ENCODE measurements around the gene IRX4.

The IRX4 gene

GRCh38 chr5:1880377-1881025, 2.2 kb downstream of the IRX4 start:
- Histone ChIP-seq H3K27me3 (replicated peaks; ENCODE audit: insufficient read depth, low read length) (peaks cover 24% of the 10 kb centered on the region), H3K4me1 (ENCODE audit: low read length) (no peaks in the 10 kb centered on the region), H3K4me2 (ENCODE audit: low read depth, low read length) (no peak overlapping the region), H3K79me2 (ENCODE audit: low read length) (no peaks in the 10 kb centered on the region), H3K9me3 (replicated peaks; ENCODE audit: insufficient read depth, low read length) (no peaks in the 10 kb centered on the region), H3K9me2 (replicated peaks; ENCODE audit: insufficient read depth, low read length) (no peaks in the 10 kb centered on the region), H3K4me3 (ENCODE audit: low read length) (no peak overlapping the region), H3F3A (ENCODE audit: insufficient read depth, low read length) (no peaks in the 10 kb centered on the region), H3K27ac (ENCODE audit: low read length) (no peak overlapping the region), H3K36me3 (replicated peaks; ENCODE audit: insufficient read depth, low read length) (no peaks in the 10 kb centered on the region), H4K20me1 (ENCODE audit: insufficient read depth, low read length) (no peaks in the 10 kb centered on the region), H3K9ac (ENCODE audit: low read length) (no peak overlapping the region), H2AFZ (ENCODE audit: low read length) (no peak overlapping the region)
- no peak for DNase-seq
- TF ChIP-seq EZH2 (optimal IDR thresholded peaks at IDR 0.05; ENCODE audit: low read depth, low read length), result no peak
- no peak for TF ChIP-seq CTCF (IDR thresholded peaks at IDR 0.05; ENCODE audit: low read length)
- TF ChIP-seq EZH2phosphoT487 (IDR thresholded peaks at IDR 0.05; ENCODE audit: low read length), result no peak

- Histone ChIP-seq H3K4me1 (ENCODE audit: low read length) (no peaks in the 10 kb centered on the region), H3K36me3 (replicated peaks; ENCODE audit: insufficient read depth, low read length) (no peaks in the 10 kb centered on the region), H4K20me1 (ENCODE audit: insufficient read depth, low read length) (no peaks in the 10 kb centered on the region), H3K9me2 (replicated peaks; ENCODE audit: insufficient read depth, low read length) (no peaks in the 10 kb centered on the region), H3K9ac (ENCODE audit: low read length) (no peak overlapping the region), H3K9me3 (replicated peaks; ENCODE audit: insufficient read depth, low read length) (no peaks in the 10 kb centered on the region), H3K4me3 (ENCODE audit: low read length) (no peak overlapping the region), H3K27ac (ENCODE audit: low read length) (no peak overlapping the region), H3F3A (ENCODE audit: insufficient read depth, low read length) (no peaks in the 10 kb centered on the region), H3K4me2 (ENCODE audit: low read depth, low read length) (no peak overlapping the region), H2AFZ (ENCODE audit: low read length) (no peak overlapping the region), H3K79me2 (ENCODE audit: low read length) (no peaks in the 10 kb centered on the region), H3K27me3 (replicated peaks; ENCODE audit: insufficient read depth, low read length) (peaks cover 29% of the 10 kb centered on the region)
- no peak for DNase-seq
- no peak for TF ChIP-seq EZH2phosphoT487 (IDR thresholded peaks at IDR 0.05; ENCODE audit: low read length)
- TF ChIP-seq EZH2 (optimal IDR thresholded peaks at IDR 0.05; ENCODE audit: low read depth, low read length), result no peak
- no peak for TF ChIP-seq CTCF (IDR thresholded peaks at IDR 0.05; ENCODE audit: low read length)
Observed at GRCh38 chr5:1879292-1880263, 3.1 kb downstream of the IRX4 start.

GRCh38 chr5:1878050-1878849, 4.5 kb downstream of the IRX4 start:
- H3K4me2 ChIP-seq (ENCODE audit: low read depth, low read length), result no peak overlapping the region
- no peaks in the 10 kb centered on the region for H3K36me3 ChIP-seq (replicated peaks; ENCODE audit: insufficient read depth, low read length)
- H3K9ac ChIP-seq (ENCODE audit: low read length), result no peak overlapping the region
- no peaks in the 10 kb centered on the region for H3F3A ChIP-seq (ENCODE audit: insufficient read depth, low read length)
- no peak overlapping the region for H3K27ac ChIP-seq (ENCODE audit: low read length)
- TF ChIP-seq CTCF (IDR thresholded peaks at IDR 0.05; ENCODE audit: low read length) (no peak), EZH2phosphoT487 (IDR thresholded peaks at IDR 0.05; ENCODE audit: low read length) (no peak), EZH2 (optimal IDR thresholded peaks at IDR 0.05; ENCODE audit: low read depth, low read length) (no peak)
- peaks cover 30% of the 10 kb centered on the region for H3K27me3 ChIP-seq (replicated peaks; ENCODE audit: insufficient read depth, low read length)
- no peaks in the 10 kb centered on the region for H3K9me2 ChIP-seq (replicated peaks; ENCODE audit: insufficient read depth, low read length)
- H3K9me3 ChIP-seq (replicated peaks; ENCODE audit: insufficient read depth, low read length), result no peaks in the 10 kb centered on the region
- no peaks in the 10 kb centered on the region for H3K4me1 ChIP-seq (ENCODE audit: low read length)
- DNase-seq, result no peak
- no peak overlapping the region for H2AFZ ChIP-seq (ENCODE audit: low read length)
- H3K79me2 ChIP-seq (ENCODE audit: low read length), result no peaks in the 10 kb centered on the region
- H4K20me1 ChIP-seq (ENCODE audit: insufficient read depth, low read length), result no peaks in the 10 kb centered on the region
- no peak overlapping the region for H3K4me3 ChIP-seq (ENCODE audit: low read length)

All from MM.1S (cell line).